ENCODE data around the gene VPS37C.

DNA sequence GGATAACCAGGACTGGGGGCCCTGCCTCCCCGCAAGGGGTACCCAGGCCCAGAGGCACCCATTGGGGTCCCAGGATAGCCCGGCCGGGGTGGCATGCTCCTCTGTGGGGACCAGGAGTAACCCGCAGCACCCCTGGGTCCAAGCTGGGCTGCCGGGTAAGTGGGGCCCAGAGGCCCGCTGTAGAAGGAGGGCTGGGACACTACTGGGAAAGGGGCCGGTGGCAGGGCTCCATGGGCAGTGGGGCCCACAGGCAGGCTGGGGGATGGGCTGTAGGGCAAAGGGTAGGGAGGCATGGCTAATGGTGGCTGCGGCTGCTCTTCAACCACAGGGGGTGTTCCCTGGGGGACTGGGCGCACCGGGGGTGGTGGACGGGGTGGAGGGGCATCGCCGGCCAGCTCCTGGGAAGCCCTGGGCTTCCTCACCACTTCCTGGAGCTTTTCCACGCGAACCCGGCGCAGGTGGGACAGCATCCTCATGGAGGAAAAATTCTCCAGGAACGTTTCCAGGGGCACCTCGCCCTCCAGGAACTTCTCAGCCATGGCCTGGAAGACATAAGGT, 29.1 kb downstream of the VPS37C start:
- TF ChIP-seq PML (IDR thresholded peaks at IDR 0.05; ENCODE audit: low read length) (no peak), TAF1 (IDR thresholded peaks at IDR 0.05; ENCODE audit: control insufficient read depth, extremely low read depth, insufficient read depth, low read length, severe bottlenecking) (no peak), HEY1 (CRISPR knock-in tag; IDR thresholded peaks at IDR 0.05; ENCODE audit: borderline replicate concordance) (no peak), RAD21 (CRISPR knock-in tag; conservative IDR thresholded peaks at IDR 0.05 in 1 of 2, IDR thresholded peaks at IDR 0.05 in 1 of 2) (no peak), RCOR1 (IDR thresholded peaks at IDR 0.05; ENCODE audit: borderline replicate concordance in 1 of 2, low read depth in 2 of 2, low read length in 2 of 2) (no peak)
